ENCODE measurements around the gene ZNF710. TPM values are rescaled to one million over a fixed set of nuclear protein-coding genes. Genes with fewer than 3 reads are reported as not detected.

ZNF710 gene
- total and polyA plus RNA-seq, 2 experiments from 2014 or later, result 15.9 to 18.2 TPM

DNA sequence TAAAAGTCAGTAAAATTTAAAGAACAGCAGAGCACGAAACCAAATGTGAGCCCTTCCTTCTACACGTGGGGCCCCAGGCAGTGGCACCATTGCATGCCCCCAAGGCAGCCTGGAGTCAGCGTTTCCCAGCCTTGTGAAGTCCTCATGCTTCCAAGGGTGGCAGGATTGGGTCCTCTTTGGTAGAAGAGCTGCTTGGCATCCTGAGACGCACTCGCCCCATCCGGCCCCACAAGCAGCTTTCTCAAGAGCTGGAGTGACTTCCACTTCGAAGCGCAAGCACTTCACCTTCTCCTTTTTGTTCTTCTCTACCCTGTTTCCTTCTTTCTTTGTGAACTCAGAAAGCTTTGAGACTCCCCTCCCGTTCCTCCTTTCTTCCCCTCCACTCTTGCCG is 34.7 kb downstream of the ZNF710 start:
- no peaks in the 10 kb centered on the region for H4K20me1 ChIP-seq (replicated peaks; ENCODE audit: insufficient read depth)
- no peak for ATAC-seq
- no peaks in the 10 kb centered on the region for H3K36me3 Mint-ChIP-seq (ENCODE audit: low read depth)
- DNase-seq (ENCODE audit: low spot score), result no peak
- H3K4me3 Mint-ChIP-seq, result no peak overlapping the region
- no peaks in the 10 kb centered on the region for H3K9me2 ChIP-seq (ENCODE audit: insufficient read depth)
- H3K4me1 ChIP-seq (ENCODE audit: insufficient read depth), result peaks cover 21% of the 10 kb centered on the region; the same call in 1 of the 2 replicates
- H3K36me3 ChIP-seq (ENCODE audit: insufficient read depth), result no peaks in the 10 kb centered on the region
- H3K27me3 ChIP-seq (ENCODE audit: insufficient read depth), result no peaks in the 10 kb centered on the region
- no peak overlapping the region for H3K4me3 ChIP-seq
- no peak for TF ChIP-seq CREB1 (CRISPR knock-in tag; IDR thresholded peaks at IDR 0.05; ENCODE audit: low read depth)
- TF ChIP-seq JUNB (IDR thresholded peaks at IDR 0.05; ENCODE audit: unreplicated experiment), result no peak
- TF ChIP-seq, protein P1, sequence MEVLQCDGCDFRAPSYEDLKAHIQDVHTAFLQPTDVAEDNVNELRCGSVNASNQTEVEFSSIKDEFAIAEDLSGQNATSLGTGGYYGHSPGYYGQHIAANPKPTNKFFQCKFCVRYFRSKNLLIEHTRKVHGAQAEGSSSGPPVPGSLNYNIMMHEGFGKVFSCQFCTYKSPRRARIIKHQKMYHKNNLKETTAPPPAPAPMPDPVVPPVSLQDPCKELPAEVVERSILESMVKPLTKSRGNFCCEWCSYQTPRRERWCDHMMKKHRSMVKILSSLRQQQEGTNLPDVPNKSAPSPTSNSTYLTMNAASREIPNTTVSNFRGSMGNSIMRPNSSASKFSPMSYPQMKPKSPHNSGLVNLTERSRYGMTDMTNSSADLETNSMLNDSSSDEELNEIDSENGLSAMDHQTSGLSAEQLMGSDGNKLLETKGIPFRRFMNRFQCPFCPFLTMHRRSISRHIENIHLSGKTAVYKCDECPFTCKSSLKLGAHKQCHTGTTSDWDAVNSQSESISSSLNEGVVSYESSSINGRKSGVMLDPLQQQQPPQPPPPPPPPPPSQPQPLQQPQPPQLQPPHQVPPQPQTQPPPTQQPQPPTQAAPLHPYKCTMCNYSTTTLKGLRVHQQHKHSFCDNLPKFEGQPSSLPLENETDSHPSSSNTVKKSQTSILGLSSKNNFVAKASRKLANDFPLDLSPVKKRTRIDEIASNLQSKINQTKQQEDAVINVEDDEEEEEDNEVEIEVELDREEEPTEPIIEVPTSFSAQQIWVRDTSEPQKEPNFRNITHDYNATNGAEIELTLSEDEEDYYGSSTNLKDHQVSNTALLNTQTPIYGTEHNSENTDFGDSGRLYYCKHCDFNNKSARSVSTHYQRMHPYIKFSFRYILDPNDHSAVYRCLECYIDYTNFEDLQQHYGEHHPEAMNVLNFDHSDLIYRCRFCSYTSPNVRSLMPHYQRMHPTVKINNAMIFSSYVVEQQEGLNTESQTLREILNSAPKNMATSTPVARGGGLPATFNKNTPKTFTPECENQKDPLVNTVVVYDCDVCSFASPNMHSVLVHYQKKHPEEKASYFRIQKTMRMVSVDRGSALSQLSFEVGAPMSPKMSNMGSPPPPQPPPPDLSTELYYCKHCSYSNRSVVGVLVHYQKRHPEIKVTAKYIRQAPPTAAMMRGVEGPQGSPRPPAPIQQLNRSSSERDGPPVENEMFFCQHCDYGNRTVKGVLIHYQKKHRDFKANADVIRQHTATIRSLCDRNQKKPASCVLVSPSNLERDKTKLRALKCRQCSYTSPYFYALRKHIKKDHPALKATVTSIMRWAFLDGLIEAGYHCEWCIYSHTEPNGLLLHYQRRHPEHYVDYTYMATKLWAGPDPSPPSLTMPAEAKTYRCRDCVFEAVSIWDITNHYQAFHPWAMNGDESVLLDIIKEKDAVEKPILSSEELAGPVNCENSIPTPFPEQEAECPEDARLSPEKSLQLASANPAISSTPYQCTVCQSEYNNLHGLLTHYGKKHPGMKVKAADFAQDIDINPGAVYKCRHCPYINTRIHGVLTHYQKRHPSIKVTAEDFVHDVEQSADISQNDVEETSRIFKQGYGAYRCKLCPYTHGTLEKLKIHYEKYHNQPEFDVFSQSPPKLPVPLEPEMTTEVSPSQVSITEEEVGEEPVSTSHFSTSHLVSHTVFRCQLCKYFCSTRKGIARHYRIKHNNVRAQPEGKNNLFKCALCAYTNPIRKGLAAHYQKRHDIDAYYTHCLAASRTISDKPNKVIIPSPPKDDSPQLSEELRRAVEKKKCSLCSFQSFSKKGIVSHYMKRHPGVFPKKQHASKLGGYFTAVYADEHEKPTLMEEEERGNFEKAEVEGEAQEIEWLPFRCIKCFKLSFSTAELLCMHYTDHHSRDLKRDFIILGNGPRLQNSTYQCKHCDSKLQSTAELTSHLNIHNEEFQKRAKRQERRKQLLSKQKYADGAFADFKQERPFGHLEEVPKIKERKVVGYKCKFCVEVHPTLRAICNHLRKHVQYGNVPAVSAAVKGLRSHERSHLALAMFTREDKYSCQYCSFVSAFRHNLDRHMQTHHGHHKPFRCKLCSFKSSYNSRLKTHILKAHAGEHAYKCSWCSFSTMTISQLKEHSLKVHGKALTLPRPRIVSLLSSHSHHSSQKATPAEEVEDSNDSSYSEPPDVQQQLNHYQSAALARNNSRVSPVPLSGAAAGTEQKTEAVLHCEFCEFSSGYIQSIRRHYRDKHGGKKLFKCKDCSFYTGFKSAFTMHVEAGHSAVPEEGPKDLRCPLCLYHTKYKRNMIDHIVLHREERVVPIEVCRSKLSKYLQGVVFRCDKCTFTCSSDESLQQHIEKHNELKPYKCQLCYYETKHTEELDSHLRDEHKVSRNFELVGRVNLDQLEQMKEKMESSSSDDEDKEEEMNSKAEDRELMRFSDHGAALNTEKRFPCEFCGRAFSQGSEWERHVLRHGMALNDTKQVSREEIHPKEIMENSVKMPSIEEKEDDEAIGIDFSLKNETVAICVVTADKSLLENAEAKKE (CRISPR knock-in tag; IDR thresholded peaks at IDR 0.05), result no peak
- no peak for TF ChIP-seq EZH2phosphoT487 (IDR thresholded peaks at IDR 0.05; ENCODE audit: unreplicated experiment)
- TF ChIP-seq EZH2 (IDR thresholded peaks at IDR 0.05; ENCODE audit: low read depth, unreplicated experiment), result no peak
- TF ChIP-seq, protein P2, sequence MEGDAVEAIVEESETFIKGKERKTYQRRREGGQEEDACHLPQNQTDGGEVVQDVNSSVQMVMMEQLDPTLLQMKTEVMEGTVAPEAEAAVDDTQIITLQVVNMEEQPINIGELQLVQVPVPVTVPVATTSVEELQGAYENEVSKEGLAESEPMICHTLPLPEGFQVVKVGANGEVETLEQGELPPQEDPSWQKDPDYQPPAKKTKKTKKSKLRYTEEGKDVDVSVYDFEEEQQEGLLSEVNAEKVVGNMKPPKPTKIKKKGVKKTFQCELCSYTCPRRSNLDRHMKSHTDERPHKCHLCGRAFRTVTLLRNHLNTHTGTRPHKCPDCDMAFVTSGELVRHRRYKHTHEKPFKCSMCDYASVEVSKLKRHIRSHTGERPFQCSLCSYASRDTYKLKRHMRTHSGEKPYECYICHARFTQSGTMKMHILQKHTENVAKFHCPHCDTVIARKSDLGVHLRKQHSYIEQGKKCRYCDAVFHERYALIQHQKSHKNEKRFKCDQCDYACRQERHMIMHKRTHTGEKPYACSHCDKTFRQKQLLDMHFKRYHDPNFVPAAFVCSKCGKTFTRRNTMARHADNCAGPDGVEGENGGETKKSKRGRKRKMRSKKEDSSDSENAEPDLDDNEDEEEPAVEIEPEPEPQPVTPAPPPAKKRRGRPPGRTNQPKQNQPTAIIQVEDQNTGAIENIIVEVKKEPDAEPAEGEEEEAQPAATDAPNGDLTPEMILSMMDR (conservative IDR thresholded peaks at IDR 0.05; ENCODE audit: low read depth in 2 of 2), result no peak
- TF ChIP-seq, protein P3, sequence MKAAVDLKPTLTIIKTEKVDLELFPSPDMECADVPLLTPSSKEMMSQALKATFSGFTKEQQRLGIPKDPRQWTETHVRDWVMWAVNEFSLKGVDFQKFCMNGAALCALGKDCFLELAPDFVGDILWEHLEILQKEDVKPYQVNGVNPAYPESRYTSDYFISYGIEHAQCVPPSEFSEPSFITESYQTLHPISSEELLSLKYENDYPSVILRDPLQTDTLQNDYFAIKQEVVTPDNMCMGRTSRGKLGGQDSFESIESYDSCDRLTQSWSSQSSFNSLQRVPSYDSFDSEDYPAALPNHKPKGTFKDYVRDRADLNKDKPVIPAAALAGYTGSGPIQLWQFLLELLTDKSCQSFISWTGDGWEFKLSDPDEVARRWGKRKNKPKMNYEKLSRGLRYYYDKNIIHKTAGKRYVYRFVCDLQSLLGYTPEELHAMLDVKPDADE (IDR thresholded peaks at IDR 0.05), result no peak
- TF ChIP-seq, protein P4, sequence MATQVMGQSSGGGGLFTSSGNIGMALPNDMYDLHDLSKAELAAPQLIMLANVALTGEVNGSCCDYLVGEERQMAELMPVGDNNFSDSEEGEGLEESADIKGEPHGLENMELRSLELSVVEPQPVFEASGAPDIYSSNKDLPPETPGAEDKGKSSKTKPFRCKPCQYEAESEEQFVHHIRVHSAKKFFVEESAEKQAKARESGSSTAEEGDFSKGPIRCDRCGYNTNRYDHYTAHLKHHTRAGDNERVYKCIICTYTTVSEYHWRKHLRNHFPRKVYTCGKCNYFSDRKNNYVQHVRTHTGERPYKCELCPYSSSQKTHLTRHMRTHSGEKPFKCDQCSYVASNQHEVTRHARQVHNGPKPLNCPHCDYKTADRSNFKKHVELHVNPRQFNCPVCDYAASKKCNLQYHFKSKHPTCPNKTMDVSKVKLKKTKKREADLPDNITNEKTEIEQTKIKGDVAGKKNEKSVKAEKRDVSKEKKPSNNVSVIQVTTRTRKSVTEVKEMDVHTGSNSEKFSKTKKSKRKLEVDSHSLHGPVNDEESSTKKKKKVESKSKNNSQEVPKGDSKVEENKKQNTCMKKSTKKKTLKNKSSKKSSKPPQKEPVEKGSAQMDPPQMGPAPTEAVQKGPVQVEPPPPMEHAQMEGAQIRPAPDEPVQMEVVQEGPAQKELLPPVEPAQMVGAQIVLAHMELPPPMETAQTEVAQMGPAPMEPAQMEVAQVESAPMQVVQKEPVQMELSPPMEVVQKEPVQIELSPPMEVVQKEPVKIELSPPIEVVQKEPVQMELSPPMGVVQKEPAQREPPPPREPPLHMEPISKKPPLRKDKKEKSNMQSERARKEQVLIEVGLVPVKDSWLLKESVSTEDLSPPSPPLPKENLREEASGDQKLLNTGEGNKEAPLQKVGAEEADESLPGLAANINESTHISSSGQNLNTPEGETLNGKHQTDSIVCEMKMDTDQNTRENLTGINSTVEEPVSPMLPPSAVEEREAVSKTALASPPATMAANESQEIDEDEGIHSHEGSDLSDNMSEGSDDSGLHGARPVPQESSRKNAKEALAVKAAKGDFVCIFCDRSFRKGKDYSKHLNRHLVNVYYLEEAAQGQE (IDR thresholded peaks at IDR 0.05; ENCODE audit: unreplicated experiment), result no peak
- no peak for TF ChIP-seq POLR2AphosphoS5 (IDR thresholded peaks at IDR 0.05; ENCODE audit: low read depth)
- no peak for TF ChIP-seq ZNF114 (CRISPR knock-in tag; IDR thresholded peaks at IDR 0.05)
- no peak for TF ChIP-seq NANOG (IDR thresholded peaks at IDR 0.05; ENCODE audit: borderline replicate concordance)
- TF ChIP-seq ZNF331 (CRISPR knock-in tag; IDR thresholded peaks at IDR 0.05; ENCODE audit: low read depth), result no peak
- TF ChIP-seq STAT1 (IDR thresholded peaks at IDR 0.05; ENCODE audit: unreplicated experiment), result no peak
- peaks cover 65% of the 10 kb centered on the region for H3K4me1 Mint-ChIP-seq
- no peak overlapping the region; the same call in 1 of the 2 replicates for H3K27ac ChIP-seq (ENCODE audit: low read depth)
- peaks cover 14% of the 10 kb centered on the region for H3K79me2 ChIP-seq (replicated peaks; ENCODE audit: insufficient read depth)
- 0 out of 2 replicates have a peak, but pooled peaks cover 4% of the 10 kb centered on the region for H3F3A ChIP-seq (replicated peaks; ENCODE audit: low read depth)
- peaks cover 12% of the 10 kb centered on the region for H3K27me3 Mint-ChIP-seq (ENCODE audit: insufficient read depth, low read depth, poor library complexity)
- H3K4me2 ChIP-seq, result no peak overlapping the region
- no peaks in the 10 kb centered on the region for H3K9me3 Mint-ChIP-seq
- H3K27ac Mint-ChIP-seq, result no peak overlapping the region
- no peak overlapping the region for H2AFZ ChIP-seq
